ENCODE measurements around the gene PSG4.
"Not testable (repeated sequence)": the region's sequence is repeated elsewhere in the genome, so short reads cannot be mapped to it uniquely, and the experiment has no call there.

PSG4 gene

GRCh38 chr19:43205471-43206105 lies at the start of gene PSG4:
Gene PSG4 (minus strand): TSS chr19:43205638. CDS start chr19:43205536, 102 bp downstream.
- DNase-seq (ENCODE audit: low spot score) = not testable (repeated sequence)

DNA sequence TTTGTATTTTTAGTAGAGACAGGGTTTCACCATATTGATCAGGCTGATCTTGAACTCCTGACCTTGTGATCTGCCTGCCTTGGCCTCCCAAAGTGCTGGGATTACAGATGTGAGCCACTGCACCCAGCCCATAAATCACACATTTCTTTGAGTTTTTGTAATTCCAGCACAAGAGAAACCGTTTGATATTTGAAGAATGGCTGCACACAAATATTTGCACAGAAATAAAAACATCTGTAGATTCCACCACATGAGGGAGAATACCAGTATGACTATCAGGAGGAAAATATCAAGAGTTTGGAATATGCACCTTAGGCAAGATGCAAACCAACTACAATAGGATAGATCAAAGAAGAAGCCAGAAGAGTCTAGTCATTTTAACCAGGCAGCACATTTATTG lies 46.0 kb upstream of the PSG4 start:
- DNase-seq (ENCODE audit: low spot score) = not testable (repeated sequence)

GRCh38 chr19:43250296-43250695 lies 44.9 kb upstream of the PSG4 start:
- not testable (repeated sequence) for DNase-seq (ENCODE audit: low spot score)

- DNase-seq (ENCODE audit: low spot score) = not testable (repeated sequence)
These were observed 43.2 kb upstream of the PSG4 start for GRCh38 chr19:43248635-43249002.

DNA sequence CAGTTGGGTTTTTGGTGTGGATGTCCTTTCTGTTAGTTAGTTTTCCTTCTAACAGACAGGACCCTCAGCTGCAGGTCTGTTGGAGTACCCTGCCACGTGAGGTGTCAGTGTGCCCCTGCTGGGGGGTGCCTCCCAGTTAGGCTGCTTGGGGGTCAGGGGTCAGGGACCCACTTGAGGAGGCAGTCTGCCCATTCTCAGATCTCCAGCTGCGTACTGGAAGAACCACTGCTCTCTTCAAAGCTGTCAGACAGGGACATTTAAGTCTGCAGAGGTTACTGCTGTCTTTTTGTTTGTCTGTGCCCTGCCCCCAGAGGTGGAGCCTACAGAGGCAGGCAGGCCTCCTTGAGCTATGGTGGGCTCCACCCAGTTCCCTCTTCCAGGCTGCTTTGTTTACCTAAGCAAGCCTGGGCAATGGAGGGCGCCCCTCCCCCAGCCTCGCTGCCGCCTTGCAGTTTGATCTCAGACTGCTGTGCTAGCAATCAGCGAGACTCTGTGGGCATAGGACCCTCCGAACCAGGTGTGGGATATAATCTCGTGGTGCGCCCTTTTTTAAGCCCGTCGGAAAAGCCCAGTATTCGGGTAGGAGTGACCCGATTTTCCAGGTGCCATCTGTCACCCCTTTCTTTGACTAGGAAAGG lies 41.9 kb upstream of the PSG4 start:
- not testable (repeated sequence) for DNase-seq (ENCODE audit: low spot score)

GRCh38 chr19:43245848-43246247 lies 40.4 kb upstream of the PSG4 start:
- DNase-seq (ENCODE audit: low spot score) = not testable (repeated sequence)

- DNase-seq (ENCODE audit: low spot score) = not testable (repeated sequence)
These were observed 36.8 kb upstream of the PSG4 start for GRCh38 chr19:43242211-43242610.

DNA sequence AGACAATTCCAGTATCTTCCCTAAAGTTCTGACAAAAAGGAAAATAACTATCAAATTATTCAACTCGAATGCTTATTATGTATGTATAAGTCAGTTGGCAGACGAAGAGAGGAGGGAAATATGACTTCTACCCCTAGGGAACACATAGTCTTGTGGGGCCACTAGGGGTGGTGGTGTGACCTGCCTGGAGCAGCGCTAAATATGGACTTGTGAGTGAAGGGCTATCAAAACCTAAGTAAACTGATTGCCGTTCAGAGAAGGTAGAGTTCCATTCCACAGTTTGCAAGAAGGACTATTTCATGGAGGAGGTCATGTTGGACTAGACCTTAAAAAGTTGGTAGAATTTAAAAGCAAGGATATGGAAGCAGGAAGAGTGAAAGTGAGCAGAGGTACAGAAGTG lies 32.8 kb upstream of the PSG4 start:
- not testable (repeated sequence) for DNase-seq (ENCODE audit: low spot score)

DNA sequence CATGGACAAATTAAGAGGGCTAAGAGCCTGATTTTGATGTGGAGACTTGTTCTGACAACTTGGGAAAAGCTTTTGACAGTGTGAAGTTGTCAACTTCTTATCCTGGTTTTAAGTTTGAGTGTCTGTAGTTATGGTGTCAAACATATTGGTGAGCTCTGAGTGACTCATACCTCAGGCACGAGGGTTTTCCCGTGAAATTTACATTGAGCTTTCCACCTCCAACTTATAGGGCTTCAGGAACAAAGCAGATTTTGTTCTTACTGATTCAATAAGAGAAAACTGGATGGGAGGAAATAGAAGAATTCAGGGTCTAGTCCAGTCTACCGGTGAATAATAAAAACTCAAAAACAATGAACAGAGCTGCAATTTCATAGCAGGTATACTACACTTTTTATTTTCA lies 30.2 kb upstream of the PSG4 start:
- DNase-seq (ENCODE audit: low spot score) = not testable (repeated sequence)

GRCh38 chr19:43229315-43229714 lies 23.9 kb upstream of the PSG4 start:
- DNase-seq (ENCODE audit: low spot score) = no peak

DNA sequence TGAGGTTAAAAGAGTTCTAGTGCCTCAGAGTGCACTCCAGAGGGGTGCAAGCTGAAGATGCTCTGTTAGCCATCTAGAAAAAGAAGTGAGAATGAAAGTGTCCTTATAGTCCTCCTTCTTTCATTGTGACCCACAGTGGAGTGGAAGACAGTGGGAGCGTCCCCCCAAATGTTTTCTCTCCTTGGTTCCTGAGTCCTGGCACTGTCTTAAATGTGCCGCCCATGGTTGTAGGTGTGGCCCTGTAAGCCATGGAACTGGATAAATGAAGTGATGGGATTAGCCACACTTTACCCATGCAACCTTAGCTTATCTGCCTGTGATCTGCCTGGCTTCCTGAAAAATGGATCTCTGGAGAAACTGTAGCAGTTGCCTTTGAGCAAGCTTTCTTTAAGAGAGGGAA lies 23.3 kb upstream of the PSG4 start:
- DNase-seq (ENCODE audit: low spot score) = not testable (repeated sequence)

DNA sequence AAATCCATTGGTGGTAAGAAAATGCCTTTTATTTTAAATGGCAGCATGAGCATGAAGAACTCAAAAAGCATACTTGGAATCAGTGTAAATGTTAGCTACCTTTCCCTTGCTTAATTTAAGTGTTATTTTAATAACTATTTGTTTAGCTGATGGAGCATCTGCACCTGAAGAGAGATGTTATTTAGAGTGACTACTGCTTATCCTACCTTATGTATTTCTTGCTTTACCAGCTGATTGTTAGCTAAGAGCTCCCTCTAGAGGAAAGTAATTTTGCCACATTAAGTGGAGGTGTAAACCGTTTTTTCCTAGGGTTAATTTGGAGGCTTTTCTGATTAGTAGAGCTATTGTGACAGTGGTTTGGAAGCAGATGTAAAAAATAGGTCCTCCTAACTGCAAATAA lies 21.5 kb upstream of the PSG4 start:
- DNase-seq (ENCODE audit: low spot score) = not testable (repeated sequence)

- no peak for DNase-seq (ENCODE audit: low spot score)
These were observed 19.4 kb upstream of the PSG4 start for GRCh38 chr19:43224855-43225253.

GRCh38 chr19:43224201-43224854 lies 18.9 kb upstream of the PSG4 start:
- DNase-seq (ENCODE audit: low spot score) = not testable (repeated sequence)

DNA sequence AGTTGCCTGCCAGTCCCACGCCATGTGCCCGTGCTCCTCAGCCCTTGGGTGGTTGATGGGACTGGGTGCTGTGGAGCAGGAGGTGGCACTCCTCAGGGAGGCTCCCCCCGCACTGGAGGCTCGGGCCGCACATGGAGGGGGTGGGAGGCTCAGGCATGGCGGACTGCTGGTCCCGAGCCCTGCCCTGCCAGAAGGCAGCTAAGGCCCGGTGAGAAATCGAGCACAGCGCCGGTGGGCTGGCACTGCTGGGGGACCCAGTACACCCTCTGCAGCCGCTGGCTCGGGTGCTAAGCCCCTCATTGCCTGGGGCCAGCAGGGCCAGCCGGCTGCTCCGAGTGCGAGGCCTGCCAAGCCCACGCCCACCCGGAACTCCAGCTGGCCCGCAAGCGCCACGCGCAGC lies 16.5 kb upstream of the PSG4 start:
- DNase-seq (ENCODE audit: low spot score) = not testable (repeated sequence)

GRCh38 chr19:43219136-43219535 lies 13.7 kb upstream of the PSG4 start:
- DNase-seq (ENCODE audit: low spot score) = not testable (repeated sequence)

DNA sequence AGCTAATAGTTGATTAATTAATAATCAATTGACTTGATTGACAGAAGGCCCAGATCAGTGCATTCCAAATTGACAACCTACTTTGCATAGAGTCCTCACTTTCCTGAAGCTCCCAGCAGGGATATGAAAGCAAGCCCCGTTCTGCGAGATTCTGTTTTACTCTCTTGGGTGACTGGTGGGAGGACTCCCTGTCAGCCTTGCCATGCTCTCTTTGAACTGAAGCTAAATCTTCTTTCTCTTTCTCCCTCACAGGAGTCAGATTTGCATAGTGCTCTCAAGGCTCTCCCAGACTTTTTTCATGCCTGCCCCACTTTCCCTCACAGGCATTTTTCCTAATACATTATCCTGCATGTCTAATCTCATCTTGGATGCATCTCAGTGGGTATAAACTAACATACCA lies 10.4 kb upstream of the PSG4 start:
- DNase-seq (ENCODE audit: low spot score) = not testable (repeated sequence)

DNA sequence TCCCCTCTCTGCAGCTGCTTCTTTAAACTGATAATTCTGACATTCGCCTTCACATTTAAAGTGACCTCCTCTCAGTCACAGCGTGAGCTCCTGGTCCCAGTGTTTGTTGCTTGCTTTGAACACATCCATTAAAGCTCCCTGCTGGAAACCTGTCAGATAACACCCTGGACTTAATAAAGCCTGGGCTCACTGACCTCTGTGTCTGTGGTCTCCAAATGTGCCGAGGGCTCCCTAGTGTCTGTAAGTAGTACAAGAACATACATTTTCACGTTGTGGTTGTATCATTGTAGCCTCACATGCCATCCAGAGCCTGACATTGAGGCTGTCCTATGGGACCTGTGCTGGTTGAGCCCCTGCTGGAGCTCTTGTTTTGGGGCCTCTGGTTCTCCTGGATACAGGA lies 2.6 kb upstream of the PSG4 start:
- no peak for DNase-seq (ENCODE audit: low spot score)

DNA sequence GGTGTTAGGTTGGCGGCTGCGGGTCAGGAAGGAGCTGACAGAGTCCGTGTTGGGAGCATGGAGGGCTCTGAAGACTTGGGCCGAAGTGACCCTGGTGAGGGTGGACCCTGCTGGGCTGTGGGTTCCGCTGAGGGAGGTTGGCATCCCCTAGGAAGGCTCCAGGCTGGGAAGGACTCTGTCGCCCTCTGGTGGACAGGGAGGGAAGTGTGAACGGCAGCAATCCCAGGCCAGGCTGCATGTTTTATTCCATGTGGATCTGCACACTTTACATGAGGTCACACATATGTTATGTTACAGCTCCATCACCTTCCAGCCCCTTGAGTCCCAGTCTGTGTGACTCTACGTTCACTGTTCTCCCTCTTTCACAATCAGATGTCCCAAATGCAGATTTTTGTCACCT lies 1.7 kb upstream of the PSG4 start:
- not testable (repeated sequence) for DNase-seq (ENCODE audit: low spot score)

GRCh38 chr19:43203611-43204010 lies 1.8 kb downstream of the PSG4 start:
- DNase-seq (ENCODE audit: low spot score) = not testable (repeated sequence)

DNA sequence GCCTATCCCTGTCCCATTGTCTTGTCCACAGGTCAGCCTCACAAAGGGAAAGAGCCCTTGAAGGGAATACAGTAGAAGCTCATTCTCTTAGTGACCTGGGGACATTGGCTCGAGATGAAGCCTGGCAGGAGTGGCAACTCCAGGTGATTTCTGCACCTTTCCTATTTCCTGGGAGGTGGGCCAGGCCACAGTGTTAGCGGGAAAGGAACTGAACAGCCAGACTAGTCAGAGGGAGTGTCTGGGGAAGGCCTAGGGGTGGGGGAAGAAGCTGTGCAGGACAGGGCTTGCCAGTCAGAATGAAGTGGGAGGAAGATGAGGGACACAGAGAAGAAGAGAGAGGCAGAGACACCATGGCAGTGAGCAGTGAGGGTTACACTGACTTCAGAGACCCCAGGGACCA lies 3.5 kb downstream of the PSG4 start:
- not testable (repeated sequence) for DNase-seq (ENCODE audit: low spot score)

DNA sequence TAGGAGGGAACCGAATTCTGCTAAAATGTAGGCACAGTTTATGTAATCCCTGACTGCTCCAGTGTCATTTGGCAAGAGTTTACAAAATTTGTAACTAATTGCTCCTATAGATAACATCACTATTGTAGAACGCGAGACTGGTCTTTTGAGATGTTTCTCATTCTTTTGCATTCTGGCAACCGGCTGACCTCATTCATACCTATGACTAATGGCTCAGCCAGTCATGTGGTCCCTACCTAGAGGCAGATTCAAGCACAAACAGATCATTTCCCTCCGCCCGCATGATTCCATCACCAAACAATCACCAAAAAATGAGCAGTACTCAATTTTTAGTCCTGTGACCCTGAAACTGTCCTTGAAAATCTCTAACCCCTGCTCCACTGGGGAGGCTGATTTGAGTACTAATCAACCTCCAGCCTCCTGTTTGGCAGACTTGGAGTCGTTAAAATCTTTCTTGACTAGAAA lies 4.1 kb downstream of the PSG4 start:
- not testable (repeated sequence) for DNase-seq (ENCODE audit: low spot score)

Data from pons (tissue), 1 donor.